SK-N-SH treated with all-trans-retinoic acid at 6 μM for 48 hours (cell line): ENCODE data around the gene CRYGC.

Experiments used
- ATAC-seq: fragments of 200-7000 bp; cut with Tn5 transposase; 3 replicates; pipeline ENCODE4 v1.9.1; 2020; ENCODE audit warnings: mild to moderate bottlenecking, moderate library complexity
- ARNTL ChIP-seq: fragments of 450-650 bp; formaldehyde crosslinking; IDR thresholded peaks from 2 replicates; pipeline ENCODE4 v1.5.0; 2020; ENCODE audit warnings: low read depth, mild to moderate bottlenecking, moderate library complexity, borderline replicate concordance
- BACH2 ChIP-seq: fragments of 250-450 bp; sonication (Bioruptor Pico); IDR thresholded peaks from 2 replicates; pipeline ENCODE4 v1.9.0; 2021; ENCODE audit warnings: mild to moderate bottlenecking, borderline replicate concordance
- CREB5 ChIP-seq: fragments of 250-450 bp; sonication (Bioruptor Pico); IDR thresholded peaks from 2 replicates; pipeline ENCODE4 v1.5.1; 2020; ENCODE audit warnings: low read depth, mild to moderate bottlenecking, moderate library complexity
- CSDC2 ChIP-seq: fragments of 250-450 bp; sonication (Bioruptor Pico); IDR thresholded peaks from 2 replicates; pipeline ENCODE4 v1.5.0; 2020; ENCODE audit warnings: mild to moderate bottlenecking, moderate library complexity
- CSRNP3 ChIP-seq: fragments of 250-450 bp; sonication (Bioruptor Pico); IDR thresholded peaks from 2 replicates; pipeline ENCODE4 v1.5.1; 2021; ENCODE audit warnings: mild to moderate bottlenecking, moderate library complexity
- ESRRG ChIP-seq: fragments of 250-450 bp; sonication (Bioruptor Pico); IDR thresholded peaks from 2 replicates; pipeline ENCODE4 v1.6.1; 2021; ENCODE audit warnings: mild to moderate bottlenecking
- GLIS3 ChIP-seq: fragments of 250-450 bp; sonication (Bioruptor Pico); IDR thresholded peaks from 2 replicates; pipeline ENCODE4 v1.5.0; 2020; ENCODE audit warnings: mild to moderate bottlenecking, moderate library complexity
- OSR1 ChIP-seq: fragments of 250-450 bp; sonication (Bioruptor Pico); IDR thresholded peaks from 2 replicates; pipeline ENCODE4 v1.8.0; 2022; ENCODE audit warnings: moderate library complexity, mild to moderate bottlenecking, inconsistent platforms
- POU6F1 ChIP-seq: fragments of 250-450 bp; sonication (Bioruptor Pico); IDR thresholded peaks from 2 replicates; pipeline ENCODE4 v1.8.0; 2021; ENCODE audit warnings: low read depth, mild to moderate bottlenecking, moderate library complexity, borderline replicate concordance
- PPARA ChIP-seq: fragments of 250-450 bp; sonication (Bioruptor Pico); IDR thresholded peaks from 2 replicates; pipeline ENCODE4 v1.5.0; 2020; ENCODE audit warnings: mild to moderate bottlenecking, borderline replicate concordance
- RARB ChIP-seq: fragments of 250-450 bp; sonication (Bioruptor Pico); IDR thresholded peaks from 2 replicates; pipeline ENCODE4 v1.8.0; 2021; ENCODE audit warnings: mild to moderate bottlenecking, moderate library complexity
- SNAI2 ChIP-seq: fragments of 250-450 bp; sonication (Bioruptor Pico); IDR thresholded peaks from 2 replicates; pipeline ENCODE4 v1.5.0; 2020; ENCODE audit warnings: mild to moderate bottlenecking, moderate library complexity
- TCF4 ChIP-seq: fragments of 250-450 bp; sonication (Bioruptor Pico); IDR thresholded peaks from 2 replicates; pipeline ENCODE4 v1.8.0; 2021; ENCODE audit warnings: mild to moderate bottlenecking, moderate library complexity, borderline replicate concordance
- TOX ChIP-seq: fragments of 250-450 bp; sonication (Bioruptor Pico); IDR thresholded peaks from 2 replicates; pipeline ENCODE4 v1.8.0; 2021; ENCODE audit warnings: mild to moderate bottlenecking, moderate library complexity, borderline replicate concordance
- ZFP3 ChIP-seq: fragments of 250-450 bp; sonication (Bioruptor Pico); IDR thresholded peaks from 2 replicates; pipeline ENCODE4 v1.5.0; 2020; ENCODE audit warnings: mild to moderate bottlenecking, moderate library complexity
- ZFP30 ChIP-seq: fragments of 450-650 bp; formaldehyde crosslinking; IDR thresholded peaks from 2 replicates; pipeline ENCODE4 v1.5.0; 2022; ENCODE audit warnings: mild to moderate bottlenecking, moderate library complexity
- ZNF565 ChIP-seq: fragments of 450-650 bp; formaldehyde crosslinking; conservative IDR thresholded peaks from 2 replicates; pipeline ENCODE4 v1.5.0; 2020; ENCODE audit warnings: low read depth, mild to moderate bottlenecking, moderate library complexity
- ZNF70 ChIP-seq: fragments of 450-650 bp; formaldehyde crosslinking; IDR thresholded peaks from 2 replicates; pipeline ENCODE4 v1.5.0; 2020; ENCODE audit warnings: mild to moderate bottlenecking, moderate library complexity
- ZNF8 ChIP-seq: fragments of 450-650 bp; formaldehyde crosslinking; IDR thresholded peaks from 2 replicates; pipeline ENCODE4 v1.5.0; 2020; ENCODE audit warnings: mild to moderate bottlenecking, moderate library complexity
- TF ChIP-seq, protein P1 (sequence below): fragments of 250-450 bp; sonication (Bioruptor Pico); IDR thresholded peaks from 2 replicates; pipeline ENCODE4 v1.8.0; 2020; ENCODE audit warnings: mild to moderate bottlenecking, moderate library complexity, borderline replicate concordance
- TF ChIP-seq, protein P2 (sequence below): fragments of 250-450 bp; sonication (Bioruptor Pico); IDR thresholded peaks from 2 replicates; pipeline ENCODE4 v1.5.0; 2020; ENCODE audit warnings: mild to moderate bottlenecking, moderate library complexity

CRYGC gene

DNA sequence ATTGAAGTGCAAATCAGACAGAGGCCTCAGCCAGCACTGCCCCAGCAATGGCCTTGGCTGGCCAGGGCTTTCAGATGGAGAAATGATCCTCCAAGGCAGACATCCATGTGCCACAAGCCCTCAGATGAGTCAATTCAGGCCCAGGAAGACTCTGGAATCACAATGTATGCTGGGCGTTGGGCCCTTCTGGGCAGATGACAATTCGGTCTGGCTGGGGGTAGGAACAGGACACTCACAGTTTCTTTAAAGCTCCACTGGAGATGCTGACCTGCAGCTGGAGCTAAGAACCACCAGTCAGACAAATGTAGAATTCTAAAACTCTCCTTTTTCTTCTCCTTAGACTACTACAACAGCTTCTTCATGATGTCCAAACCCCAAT is 7.1 kb upstream of the CRYGC start:
- ATAC-seq, result no peak

GRCh38 chr2:208135794-208136715 is 6.4 kb upstream of the CRYGC start:
- no peak for ATAC-seq
- no peak for TF ChIP-seq ZNF565 (CRISPR knock-in tag)
- TF ChIP-seq POU6F1, result no peak
- no peak for TF ChIP-seq SNAI2 (CRISPR knock-in tag)
- no peak for TF ChIP-seq GLIS3
- TF ChIP-seq OSR1 (CRISPR knock-in tag), result no peak
- no peak for TF ChIP-seq ZFP3 (CRISPR knock-in tag)
- TF ChIP-seq CSRNP3 (CRISPR knock-in tag), result no peak
- no peak for TF ChIP-seq CSDC2 (CRISPR knock-in tag)
- TF ChIP-seq BACH2 (CRISPR knock-in tag), result no peak
- no peak for TF ChIP-seq PPARA (CRISPR knock-in tag)
- no peak for TF ChIP-seq RARB (CRISPR knock-in tag)
- no peak for TF ChIP-seq ARNTL (CRISPR knock-in tag)
- no peak for TF ChIP-seq ZFP30 (CRISPR knock-in tag)

More for the DNA sequence above, 7.1 kb upstream of the CRYGC start:
- TF ChIP-seq ZNF565 (CRISPR knock-in tag) (no peak), OSR1 (CRISPR knock-in tag) (no peak), ZNF8 (no peak), ESRRG (CRISPR knock-in tag) (no peak), CREB5 (CRISPR knock-in tag) (no peak), ZNF70 (no peak), RARB (CRISPR knock-in tag) (no peak), ARNTL (CRISPR knock-in tag) (no peak), TOX (CRISPR knock-in tag) (no peak), CSDC2 (CRISPR knock-in tag) (no peak)

DNA sequence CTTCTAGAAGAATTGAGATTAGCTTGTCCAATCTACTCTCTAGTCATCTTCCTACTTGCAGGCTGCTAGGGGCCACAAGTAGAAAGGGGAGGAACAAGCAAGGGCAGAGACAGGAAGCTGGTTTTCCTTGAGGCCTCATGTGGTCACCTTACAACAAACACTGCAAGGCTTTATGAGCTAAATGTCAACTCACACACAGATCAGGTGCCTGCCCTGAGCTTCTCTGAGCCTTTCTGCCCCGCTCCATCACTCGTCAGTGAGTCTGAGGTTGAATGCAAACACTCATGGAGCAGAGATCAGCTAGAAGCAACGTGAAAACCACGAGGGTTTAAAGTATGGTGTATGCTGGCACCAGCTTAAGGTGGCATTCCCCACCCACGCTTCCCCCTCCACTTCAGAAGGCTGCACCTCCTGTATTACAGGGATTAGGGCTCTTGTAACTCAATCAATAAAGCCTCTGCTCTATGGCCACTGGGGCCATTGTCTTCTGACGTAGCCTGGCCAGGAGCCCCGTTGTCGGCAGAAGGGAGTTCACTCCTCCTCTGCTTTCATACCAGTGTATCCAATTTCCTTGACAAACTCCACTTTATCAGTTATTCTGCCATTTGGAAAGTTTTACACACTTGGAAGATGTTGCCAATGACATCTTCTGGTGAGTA is 5.4 kb upstream of the CRYGC start:
- no peak for ATAC-seq
- no peak for TF ChIP-seq GLIS3
- no peak for TF ChIP-seq TOX (CRISPR knock-in tag)
- no peak for TF ChIP-seq ZFP3 (CRISPR knock-in tag)
- no peak for TF ChIP-seq OSR1 (CRISPR knock-in tag)
- TF ChIP-seq SNAI2 (CRISPR knock-in tag), result no peak
- TF ChIP-seq ARNTL (CRISPR knock-in tag), result no peak
- TF ChIP-seq ZNF565 (CRISPR knock-in tag), result no peak
- TF ChIP-seq, protein P1, sequence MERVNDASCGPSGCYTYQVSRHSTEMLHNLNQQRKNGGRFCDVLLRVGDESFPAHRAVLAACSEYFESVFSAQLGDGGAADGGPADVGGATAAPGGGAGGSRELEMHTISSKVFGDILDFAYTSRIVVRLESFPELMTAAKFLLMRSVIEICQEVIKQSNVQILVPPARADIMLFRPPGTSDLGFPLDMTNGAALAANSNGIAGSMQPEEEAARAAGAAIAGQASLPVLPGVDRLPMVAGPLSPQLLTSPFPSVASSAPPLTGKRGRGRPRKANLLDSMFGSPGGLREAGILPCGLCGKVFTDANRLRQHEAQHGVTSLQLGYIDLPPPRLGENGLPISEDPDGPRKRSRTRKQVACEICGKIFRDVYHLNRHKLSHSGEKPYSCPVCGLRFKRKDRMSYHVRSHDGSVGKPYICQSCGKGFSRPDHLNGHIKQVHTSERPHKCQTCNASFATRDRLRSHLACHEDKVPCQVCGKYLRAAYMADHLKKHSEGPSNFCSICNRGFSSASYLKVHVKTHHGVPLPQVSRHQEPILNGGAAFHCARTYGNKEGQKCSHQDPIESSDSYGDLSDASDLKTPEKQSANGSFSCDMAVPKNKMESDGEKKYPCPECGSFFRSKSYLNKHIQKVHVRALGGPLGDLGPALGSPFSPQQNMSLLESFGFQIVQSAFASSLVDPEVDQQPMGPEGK (CRISPR knock-in tag), result no peak
- TF ChIP-seq, protein P2, sequence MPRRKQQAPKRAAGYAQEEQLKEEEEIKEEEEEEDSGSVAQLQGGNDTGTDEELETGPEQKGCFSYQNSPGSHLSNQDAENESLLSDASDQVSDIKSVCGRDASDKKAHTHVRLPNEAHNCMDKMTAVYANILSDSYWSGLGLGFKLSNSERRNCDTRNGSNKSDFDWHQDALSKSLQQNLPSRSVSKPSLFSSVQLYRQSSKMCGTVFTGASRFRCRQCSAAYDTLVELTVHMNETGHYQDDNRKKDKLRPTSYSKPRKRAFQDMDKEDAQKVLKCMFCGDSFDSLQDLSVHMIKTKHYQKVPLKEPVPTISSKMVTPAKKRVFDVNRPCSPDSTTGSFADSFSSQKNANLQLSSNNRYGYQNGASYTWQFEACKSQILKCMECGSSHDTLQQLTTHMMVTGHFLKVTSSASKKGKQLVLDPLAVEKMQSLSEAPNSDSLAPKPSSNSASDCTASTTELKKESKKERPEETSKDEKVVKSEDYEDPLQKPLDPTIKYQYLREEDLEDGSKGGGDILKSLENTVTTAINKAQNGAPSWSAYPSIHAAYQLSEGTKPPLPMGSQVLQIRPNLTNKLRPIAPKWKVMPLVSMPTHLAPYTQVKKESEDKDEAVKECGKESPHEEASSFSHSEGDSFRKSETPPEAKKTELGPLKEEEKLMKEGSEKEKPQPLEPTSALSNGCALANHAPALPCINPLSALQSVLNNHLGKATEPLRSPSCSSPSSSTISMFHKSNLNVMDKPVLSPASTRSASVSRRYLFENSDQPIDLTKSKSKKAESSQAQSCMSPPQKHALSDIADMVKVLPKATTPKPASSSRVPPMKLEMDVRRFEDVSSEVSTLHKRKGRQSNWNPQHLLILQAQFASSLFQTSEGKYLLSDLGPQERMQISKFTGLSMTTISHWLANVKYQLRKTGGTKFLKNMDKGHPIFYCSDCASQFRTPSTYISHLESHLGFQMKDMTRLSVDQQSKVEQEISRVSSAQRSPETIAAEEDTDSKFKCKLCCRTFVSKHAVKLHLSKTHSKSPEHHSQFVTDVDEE (CRISPR knock-in tag), result no peak
- TF ChIP-seq TCF4 (CRISPR knock-in tag), result no peak
- TF ChIP-seq ZFP30 (CRISPR knock-in tag), result no peak
- no peak for TF ChIP-seq CSDC2 (CRISPR knock-in tag)
- no peak for TF ChIP-seq ZNF8
- no peak for TF ChIP-seq CREB5 (CRISPR knock-in tag)
